ENCODE results near the gene RPN1. TPM values are rescaled to one million over a fixed set of nuclear protein-coding genes. Genes with fewer than 3 reads are reported as not detected.

Gene RPN1
- 100 to 1,000 TPM; 179 to 268 (median 193) TPM for total RNA-seq

DNA sequence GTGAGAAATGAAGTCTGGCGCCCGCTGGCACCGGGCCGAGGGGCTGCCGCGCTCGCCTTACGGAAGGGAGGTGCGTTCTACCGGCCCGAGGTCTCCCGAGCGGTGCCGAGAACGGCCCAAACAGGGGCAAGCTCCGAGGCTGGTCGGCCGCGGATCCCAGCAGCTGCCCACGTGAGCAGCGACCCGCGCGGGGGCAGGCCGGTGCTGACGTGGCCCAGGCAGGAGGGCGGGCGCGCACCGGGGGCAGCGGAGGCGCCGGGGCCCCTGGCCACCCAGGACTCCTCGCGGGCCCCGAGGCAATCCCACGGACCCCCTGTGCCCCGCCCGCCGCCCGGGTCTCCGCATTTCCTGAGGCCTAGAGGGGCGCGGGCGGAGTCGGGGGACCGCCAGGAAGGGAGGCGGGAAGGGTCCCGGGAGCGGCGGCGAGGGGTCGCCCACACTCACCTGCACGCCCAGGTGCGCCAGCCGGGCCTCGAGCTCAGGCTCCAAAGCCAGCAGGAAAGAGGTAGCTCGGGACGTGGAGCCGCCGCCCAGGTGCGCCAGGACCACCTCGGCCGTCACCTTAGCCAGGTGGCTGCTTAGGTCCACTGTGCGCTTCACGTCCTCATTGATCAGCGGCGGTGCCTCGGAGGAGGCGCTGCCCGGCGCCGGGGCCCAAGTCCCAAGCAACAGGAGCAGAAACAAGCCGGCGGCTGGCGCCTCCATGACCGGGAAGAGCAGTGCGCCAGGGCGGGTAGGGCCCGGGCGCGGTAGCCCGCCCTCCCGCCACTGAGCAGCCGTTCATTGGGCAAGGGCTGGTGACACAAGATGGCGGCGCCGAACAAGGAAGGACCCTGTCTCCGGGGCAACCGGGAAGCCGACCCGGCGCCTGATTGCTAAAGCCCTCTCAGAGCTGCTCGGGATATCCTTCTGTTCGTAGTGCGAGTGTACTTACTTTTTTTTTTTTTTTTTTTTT lies at the start of gene RPN1:
Gene RPN1, minus strand, starts transcription at position 723 of the 955 bp plus-strand sequence. Its CDS starts 18 bp downstream, at position 705.
- TF ChIP-seq, protein P1, sequence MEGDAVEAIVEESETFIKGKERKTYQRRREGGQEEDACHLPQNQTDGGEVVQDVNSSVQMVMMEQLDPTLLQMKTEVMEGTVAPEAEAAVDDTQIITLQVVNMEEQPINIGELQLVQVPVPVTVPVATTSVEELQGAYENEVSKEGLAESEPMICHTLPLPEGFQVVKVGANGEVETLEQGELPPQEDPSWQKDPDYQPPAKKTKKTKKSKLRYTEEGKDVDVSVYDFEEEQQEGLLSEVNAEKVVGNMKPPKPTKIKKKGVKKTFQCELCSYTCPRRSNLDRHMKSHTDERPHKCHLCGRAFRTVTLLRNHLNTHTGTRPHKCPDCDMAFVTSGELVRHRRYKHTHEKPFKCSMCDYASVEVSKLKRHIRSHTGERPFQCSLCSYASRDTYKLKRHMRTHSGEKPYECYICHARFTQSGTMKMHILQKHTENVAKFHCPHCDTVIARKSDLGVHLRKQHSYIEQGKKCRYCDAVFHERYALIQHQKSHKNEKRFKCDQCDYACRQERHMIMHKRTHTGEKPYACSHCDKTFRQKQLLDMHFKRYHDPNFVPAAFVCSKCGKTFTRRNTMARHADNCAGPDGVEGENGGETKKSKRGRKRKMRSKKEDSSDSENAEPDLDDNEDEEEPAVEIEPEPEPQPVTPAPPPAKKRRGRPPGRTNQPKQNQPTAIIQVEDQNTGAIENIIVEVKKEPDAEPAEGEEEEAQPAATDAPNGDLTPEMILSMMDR (IDR thresholded peaks at IDR 0.05; ENCODE audit: low read depth) = no peak

DNA sequence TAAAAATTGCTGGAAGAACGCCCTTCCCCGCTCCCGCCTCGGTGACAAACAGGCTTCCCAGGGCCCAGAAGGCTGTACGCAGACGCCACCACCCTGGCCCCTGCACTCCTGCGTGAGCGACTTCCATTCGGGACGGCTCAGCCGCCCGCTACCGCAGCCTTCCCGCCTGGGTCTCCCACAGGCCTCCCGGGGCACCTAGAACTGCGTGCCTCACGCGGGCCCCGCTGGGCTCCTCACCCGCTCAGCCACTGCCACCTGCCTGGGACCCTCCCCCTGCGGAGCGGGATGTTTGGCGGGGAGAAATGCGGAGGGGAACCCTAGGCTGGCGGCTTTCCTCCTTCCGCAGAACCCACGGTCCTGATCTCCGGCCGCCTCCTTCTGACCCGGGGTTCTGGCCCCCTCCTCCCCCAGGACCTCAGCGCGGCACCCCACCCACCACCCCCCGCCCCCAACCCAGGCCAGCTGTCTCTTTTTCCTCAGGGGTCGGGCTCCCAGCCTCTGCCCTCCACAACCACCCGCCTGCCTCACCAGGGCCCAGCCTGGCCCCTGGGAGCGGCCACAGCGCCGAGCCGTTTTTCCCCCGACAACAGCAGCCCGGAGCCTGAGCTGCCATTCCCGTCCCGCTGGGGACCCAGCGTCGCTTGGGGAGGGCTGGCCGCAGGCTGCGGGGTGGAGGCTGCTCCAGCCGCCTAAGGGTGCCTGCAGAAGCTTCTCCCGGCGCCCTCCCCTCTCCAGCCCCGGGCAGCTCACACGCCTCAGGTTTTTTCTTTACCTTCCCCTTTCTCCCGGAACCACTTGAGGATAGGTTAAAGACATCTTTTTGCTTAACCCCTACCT lies 47.8 kb upstream of the RPN1 start:
- TF ChIP-seq, protein P1 (IDR thresholded peaks at IDR 0.05; ENCODE audit: low read depth) = no peak

DNA sequence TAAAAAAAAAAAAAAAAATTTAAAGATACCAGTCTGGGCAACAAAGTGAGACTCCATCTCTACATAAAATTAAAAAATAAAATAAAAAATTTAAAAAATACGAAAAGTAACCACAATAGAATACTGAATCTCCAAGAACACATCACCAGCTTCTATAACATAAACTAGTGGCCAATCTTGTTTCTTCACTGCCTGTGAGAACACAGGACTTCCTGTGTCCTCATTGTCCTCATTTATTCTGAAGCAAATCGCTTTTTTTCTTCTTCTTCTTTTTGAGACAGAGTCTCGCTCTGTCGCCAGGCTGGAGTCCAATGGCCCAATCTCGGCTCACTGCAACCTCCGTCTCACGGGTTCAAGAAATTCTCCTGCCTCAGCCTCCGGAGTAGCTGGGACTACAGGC lies 46.7 kb upstream of the RPN1 start:
- TF ChIP-seq, protein P1 (IDR thresholded peaks at IDR 0.05; ENCODE audit: low read depth) = no peak

DNA sequence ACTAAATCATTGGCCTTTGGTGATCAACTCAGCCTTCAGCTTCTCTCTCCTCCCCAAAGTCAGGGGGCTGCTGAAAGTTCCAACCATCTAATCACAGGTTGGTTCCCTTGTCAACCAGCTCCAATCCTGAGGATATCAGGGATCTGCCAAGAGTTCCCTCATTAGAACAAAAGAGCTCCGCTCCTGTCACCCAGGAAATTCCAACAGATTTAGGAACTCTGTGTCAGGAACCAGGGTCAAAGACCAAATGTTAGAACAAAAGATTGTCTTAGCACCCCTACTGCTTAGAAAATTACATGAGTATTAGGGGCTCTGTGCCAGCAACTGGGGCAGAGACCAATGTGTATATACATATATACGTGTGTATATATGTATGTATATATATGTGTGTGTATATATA lies 43.1 kb upstream of the RPN1 start:
- TF ChIP-seq, protein P1 (IDR thresholded peaks at IDR 0.05; ENCODE audit: low read depth) = no peak

DNA sequence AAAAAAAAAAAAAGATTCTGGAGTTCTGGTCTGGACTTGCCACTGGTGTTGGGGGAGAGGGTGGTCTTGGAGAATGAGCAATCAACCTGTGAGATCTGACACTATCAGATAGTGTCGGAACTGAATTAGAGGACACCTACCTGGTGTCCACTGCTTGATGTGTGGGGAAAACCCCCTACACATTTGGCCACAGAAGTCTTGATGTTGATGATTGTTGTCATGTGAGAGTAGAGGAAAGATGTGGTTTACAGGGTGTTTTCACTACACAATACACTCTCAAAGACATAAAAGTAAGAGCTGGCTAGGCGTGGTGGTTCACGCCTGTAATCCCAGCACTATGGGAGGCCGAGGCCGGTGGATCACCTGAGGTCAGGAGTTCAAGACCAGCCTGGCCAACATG lies 38.4 kb upstream of the RPN1 start:
- TF ChIP-seq, protein P1 (IDR thresholded peaks at IDR 0.05; ENCODE audit: low read depth) = no peak

DNA sequence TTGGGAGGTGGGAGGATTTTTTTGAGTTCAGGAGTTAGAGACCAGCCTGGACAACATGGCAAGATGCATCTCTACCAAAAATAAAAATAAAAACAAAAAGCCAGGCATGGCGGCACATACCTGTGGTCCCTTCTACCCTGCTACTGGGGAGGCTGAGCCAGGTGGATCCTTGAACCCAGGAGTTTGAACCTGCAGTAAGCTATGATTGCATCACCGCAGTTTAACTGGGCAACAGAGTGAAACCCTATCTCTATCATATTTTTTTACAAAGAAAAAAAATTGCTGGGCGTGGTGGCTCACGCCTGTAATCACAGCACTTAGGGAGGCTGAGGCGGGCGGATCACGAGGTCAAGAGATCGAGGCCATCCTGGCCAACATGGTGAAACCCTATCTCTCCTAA lies 35.8 kb upstream of the RPN1 start:
- TF ChIP-seq, protein P1 (IDR thresholded peaks at IDR 0.05; ENCODE audit: low read depth) = no peak

All from subcutaneous adipose tissue (tissue), 4 donors.